GM18508 (cell line): ENCODE results near the gene PRKCZ.

Experiments used
- ATAC-seq: cut with Tn5 transposase; IDR thresholded peaks from one replicate; pipeline ENCODE4 v1.9.1; 2021; ENCODE audit warnings: moderate number of reproducible peaks; ENCODE audit not compliant: insufficient read depth, unreplicated experiment

The PRKCZ gene

GRCh38 chr1:2060072-2060471 is 9.9 kb downstream of the PRKCZ start:
- no peak for ATAC-seq

GRCh38 chr1:2060535-2060934 is 10.3 kb downstream of the PRKCZ start:
- ATAC-seq = no peak

- no peak for ATAC-seq
These were observed 11.0 kb downstream of the PRKCZ start for GRCh38 chr1:2061065-2061778.

- ATAC-seq = no peak
These were observed 15.5 kb downstream of the PRKCZ start for GRCh38 chr1:2065699-2066098.

GRCh38 chr1:2067393-2067792 is 17.2 kb downstream of the PRKCZ start:
- ATAC-seq = no peak

GRCh38 chr1:2067981-2068380 is 17.8 kb downstream of the PRKCZ start:
- ATAC-seq = no peak

GRCh38 chr1:2068951-2069350 is 18.7 kb downstream of the PRKCZ start:
- no peak for ATAC-seq

GRCh38 chr1:2070016-2070415 is 19.8 kb downstream of the PRKCZ start:
- ATAC-seq = no peak

- no peak for ATAC-seq
These were observed 20.8 kb downstream of the PRKCZ start for GRCh38 chr1:2070800-2071530.

- ATAC-seq = no peak
These were observed 22.0 kb downstream of the PRKCZ start for GRCh38 chr1:2072109-2072806.

GRCh38 chr1:2072891-2073290 is 22.7 kb downstream of the PRKCZ start:
- no peak for ATAC-seq

GRCh38 chr1:2073382-2074230 is 23.4 kb downstream of the PRKCZ start:
- no peak for ATAC-seq

GRCh38 chr1:2074396-2074795 is 24.2 kb downstream of the PRKCZ start:
- ATAC-seq = no peak

GRCh38 chr1:2074944-2075740 is 24.9 kb downstream of the PRKCZ start:
- ATAC-seq = no peak

GRCh38 chr1:2076826-2077225 is 26.6 kb downstream of the PRKCZ start:
- ATAC-seq = no peak

- no peak for ATAC-seq
These were observed 28.0 kb downstream of the PRKCZ start for GRCh38 chr1:2078170-2078569.

GRCh38 chr1:2079396-2080085 is 29.3 kb downstream of the PRKCZ start:
- ATAC-seq = no peak

GRCh38 chr1:2080140-2080539 is 29.9 kb downstream of the PRKCZ start:
- no peak for ATAC-seq

GRCh38 chr1:2080884-2081283 is 30.7 kb downstream of the PRKCZ start:
- no peak for ATAC-seq
